ENCODE results near the gene KHNYN. TPM values are rescaled to one million over a fixed set of nuclear protein-coding genes. Genes with fewer than 3 reads are reported as not detected.

The KHNYN gene
- total and polyA plus RNA-seq, 9 donors = 35.1 to 84.8 (median 65.2) TPM

DNA sequence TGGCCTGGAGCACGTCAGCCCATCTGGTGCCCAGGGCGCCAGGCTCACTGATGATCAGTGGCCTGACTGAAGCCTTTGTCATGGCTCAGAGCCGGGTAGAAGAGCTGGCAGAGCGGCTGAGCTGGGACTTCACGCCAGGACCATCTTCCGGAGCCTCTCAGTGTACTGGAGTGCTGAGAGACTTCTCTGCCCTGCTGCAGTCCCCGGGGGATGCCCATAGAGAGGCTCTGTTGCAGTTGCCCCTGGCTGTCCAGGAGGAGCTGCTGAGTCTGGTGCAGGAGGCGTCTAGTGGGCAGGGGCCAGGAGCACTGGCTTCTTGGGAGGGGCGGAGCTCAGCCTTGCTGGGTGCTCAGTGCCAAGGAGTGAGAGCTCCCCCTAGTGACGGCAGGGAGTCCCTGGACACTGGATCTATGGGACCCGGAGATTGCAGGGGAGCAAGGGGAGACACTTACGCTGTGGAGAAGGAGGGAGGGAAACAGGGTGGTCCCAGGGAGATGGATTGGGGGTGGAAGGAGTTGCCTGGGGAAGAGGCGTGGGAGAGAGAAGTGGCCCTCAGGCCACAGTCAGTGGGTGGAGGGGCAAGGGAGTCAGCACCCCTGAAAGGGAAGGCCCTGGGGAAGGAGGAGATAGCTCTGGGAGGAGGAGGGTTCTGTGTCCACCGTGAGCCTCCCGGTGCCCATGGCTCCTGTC, 2.0 kb downstream of the KHNYN start:
- H3K9me3 ChIP-seq = no peaks in the 10 kb centered on the region
- WGBS, 3 donors = 24 to 32% (median 27%) methylated on average over 14 to 15 of the region's 15 CpGs
- peaks cover 11% of the 10 kb centered on the region for H3K4me1 ChIP-seq (ENCODE audit: insufficient read depth)
- DNase-seq = peak; percentile 90 to 95 (median 92)
- no peaks in the 10 kb centered on the region for H3K27me3 ChIP-seq
- intact Hi-C loops (cut with DNase I) = loop anchor here (1.0 to 5.0 kb wide), 5 partner anchors 31 to 189 kb away; partner anchors contain the start of gene TINF2 (in 1 of the 4)
- no peaks in the 10 kb centered on the region for H3K36me3 ChIP-seq
- TF ChIP-seq EP300 (IDR thresholded peaks at IDR 0.05) (no peak), POLR2A (IDR thresholded peaks at IDR 0.05) (no peak)
- TF ChIP-seq, protein P1, sequence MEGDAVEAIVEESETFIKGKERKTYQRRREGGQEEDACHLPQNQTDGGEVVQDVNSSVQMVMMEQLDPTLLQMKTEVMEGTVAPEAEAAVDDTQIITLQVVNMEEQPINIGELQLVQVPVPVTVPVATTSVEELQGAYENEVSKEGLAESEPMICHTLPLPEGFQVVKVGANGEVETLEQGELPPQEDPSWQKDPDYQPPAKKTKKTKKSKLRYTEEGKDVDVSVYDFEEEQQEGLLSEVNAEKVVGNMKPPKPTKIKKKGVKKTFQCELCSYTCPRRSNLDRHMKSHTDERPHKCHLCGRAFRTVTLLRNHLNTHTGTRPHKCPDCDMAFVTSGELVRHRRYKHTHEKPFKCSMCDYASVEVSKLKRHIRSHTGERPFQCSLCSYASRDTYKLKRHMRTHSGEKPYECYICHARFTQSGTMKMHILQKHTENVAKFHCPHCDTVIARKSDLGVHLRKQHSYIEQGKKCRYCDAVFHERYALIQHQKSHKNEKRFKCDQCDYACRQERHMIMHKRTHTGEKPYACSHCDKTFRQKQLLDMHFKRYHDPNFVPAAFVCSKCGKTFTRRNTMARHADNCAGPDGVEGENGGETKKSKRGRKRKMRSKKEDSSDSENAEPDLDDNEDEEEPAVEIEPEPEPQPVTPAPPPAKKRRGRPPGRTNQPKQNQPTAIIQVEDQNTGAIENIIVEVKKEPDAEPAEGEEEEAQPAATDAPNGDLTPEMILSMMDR (IDR thresholded peaks at IDR 0.05) = peak; percentile 81 to 91 (median 88)
- H3K4me3 ChIP-seq = no peak overlapping the region
- H3K27ac ChIP-seq = peak overlapping the region in 1 of 2 donors; percentile 99

DNA sequence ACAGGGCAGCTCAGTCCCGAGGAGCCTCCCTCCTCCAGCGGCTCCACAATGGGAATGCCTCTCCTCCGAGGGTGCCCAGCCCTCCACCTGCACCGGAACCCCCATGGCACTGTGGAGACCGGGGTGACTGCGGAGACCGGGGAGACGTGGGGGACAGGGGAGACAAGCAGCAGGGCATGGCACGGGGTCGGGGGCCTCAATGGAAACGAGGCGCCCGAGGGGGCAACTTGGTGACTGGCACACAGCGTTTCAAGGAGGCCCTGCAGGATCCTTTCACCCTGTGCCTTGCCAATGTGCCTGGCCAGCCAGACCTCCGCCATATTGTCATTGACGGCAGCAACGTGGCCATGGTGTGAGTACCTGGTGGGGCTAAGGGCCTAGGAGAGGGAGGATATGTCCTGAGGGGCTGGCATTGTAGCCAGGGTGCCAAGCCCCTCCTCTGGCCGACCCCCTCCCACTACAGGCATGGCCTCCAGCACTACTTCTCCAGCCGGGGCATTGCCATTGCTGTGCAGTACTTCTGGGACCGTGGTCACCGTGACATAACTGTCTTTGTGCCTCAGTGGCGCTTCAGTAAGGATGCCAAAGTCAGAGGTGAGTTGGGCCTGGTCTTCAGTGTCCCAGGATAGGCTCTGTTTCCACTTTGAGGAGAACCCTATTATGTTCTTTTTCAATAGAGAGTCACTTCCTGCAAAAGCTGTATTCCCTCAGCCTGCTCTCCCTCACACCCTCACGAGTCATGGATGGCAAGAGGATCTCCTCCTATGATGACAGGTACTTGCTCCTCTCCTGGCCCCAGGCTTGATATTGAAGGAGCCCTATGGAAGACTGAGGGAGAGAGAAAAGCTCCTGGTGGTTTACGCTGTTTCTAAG, 2.7 kb downstream of the KHNYN start:
- no peak overlapping the region for H3K4me3 ChIP-seq
- intact Hi-C loops (cut with DNase I) = loop anchor here in 3 of 4 donors (1.0 to 5.0 kb wide), 4 partner anchors 32 to 190 kb away; partner anchors contain the start of gene TINF2 (in 1 of the 3)
- H3K27ac ChIP-seq = peak overlapping the region in 1 of 2 donors; percentile 99
- H3K4me1 ChIP-seq (ENCODE audit: insufficient read depth) = peaks cover 10% of the 10 kb centered on the region
- no peaks in the 10 kb centered on the region for H3K9me3 ChIP-seq
- peak; percentile 24 to 53 (median 51) for DNase-seq
- WGBS, 3 donors = 62 to 72% (median 66%) methylated on average over 24 of the region's 24 CpGs
- no peaks in the 10 kb centered on the region for H3K36me3 ChIP-seq
- H3K27me3 ChIP-seq = no peaks in the 10 kb centered on the region
- TF ChIP-seq, protein P1 (IDR thresholded peaks at IDR 0.05) = no peak
- no peak for TF ChIP-seq POLR2A (IDR thresholded peaks at IDR 0.05)
- TF ChIP-seq EP300 (IDR thresholded peaks at IDR 0.05) = no peak

DNA sequence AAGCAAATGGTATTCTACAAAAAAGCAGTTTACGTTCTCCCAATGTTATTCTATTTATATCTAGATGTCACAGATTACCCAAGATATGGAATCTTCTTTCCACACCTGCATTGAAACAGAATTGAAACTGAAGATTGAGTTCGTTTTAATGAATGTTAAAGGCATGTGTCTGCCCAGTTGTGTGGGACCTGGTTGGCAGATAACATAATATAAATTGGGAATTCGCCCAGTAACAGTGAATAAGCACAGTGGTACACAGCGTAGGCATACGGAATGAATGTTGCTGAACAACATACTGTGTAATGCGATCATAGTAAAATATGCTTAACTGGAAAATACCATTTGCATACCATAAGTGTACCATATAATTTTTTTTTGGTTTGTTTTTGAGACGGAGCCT, 4.3 kb downstream of the KHNYN start:
- intact Hi-C loops (cut with DNase I) = loop anchor here in 3 of 4 donors (2.0 to 5.0 kb wide), 3 partner anchors 101 to 192 kb away; partner anchors contain the start of gene TINF2 (in 1 of the 3)
- no peaks in the 10 kb centered on the region for H3K9me3 ChIP-seq
- TF ChIP-seq, protein P1 (IDR thresholded peaks at IDR 0.05) = no peak
- TF ChIP-seq POLR2A (IDR thresholded peaks at IDR 0.05) = no peak
- TF ChIP-seq EP300 (IDR thresholded peaks at IDR 0.05) = no peak
- 75 to 80% (median 77%) methylated on average over 7 of the region's 7 CpGs for WGBS, 3 donors
- H3K36me3 ChIP-seq = no peaks in the 10 kb centered on the region
- no peak overlapping the region for H3K4me3 ChIP-seq
- no peaks in the 10 kb centered on the region for H3K27me3 ChIP-seq
- no peak overlapping the region for H3K27ac ChIP-seq
- peaks cover 8% of the 10 kb centered on the region for H3K4me1 ChIP-seq (ENCODE audit: insufficient read depth)
- DNase-seq = no peak

DNA sequence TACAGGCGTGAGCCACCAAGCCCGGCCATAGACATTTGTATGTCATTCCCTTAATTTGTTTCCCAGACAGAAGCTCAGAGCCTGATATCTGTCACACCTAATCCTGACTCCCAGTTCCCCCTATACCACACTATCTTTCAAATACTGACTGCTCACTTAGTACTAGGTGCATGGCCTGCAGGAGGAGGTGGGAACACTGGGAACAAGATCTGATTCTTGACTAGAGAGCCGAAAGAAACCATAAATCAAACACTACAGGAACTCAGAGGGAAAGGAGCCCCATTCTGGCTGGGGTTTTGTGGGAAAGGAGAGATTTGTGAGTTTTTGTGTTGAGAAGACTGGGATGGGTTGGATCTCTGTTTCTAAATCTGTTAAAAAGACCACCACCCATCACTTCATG, 4.9 kb downstream of the KHNYN start:
- no peaks in the 10 kb centered on the region for H3K27me3 ChIP-seq
- H3K4me3 ChIP-seq = no peak overlapping the region
- WGBS, 3 donors = 66 to 81% (median 72%) methylated on average over 3 of the region's 3 CpGs
- H3K27ac ChIP-seq = no peak overlapping the region
- intact Hi-C loops (cut with DNase I) = loop anchor here (2.0 to 5.0 kb wide), 4 partner anchors 32 to 192 kb away; partner anchors contain the start of gene TINF2 (in 1 of the 4)
- TF ChIP-seq EP300 (IDR thresholded peaks at IDR 0.05) (no peak), POLR2A (IDR thresholded peaks at IDR 0.05) (no peak)
- TF ChIP-seq, protein P1 (IDR thresholded peaks at IDR 0.05) = no peak
- H3K36me3 ChIP-seq = no peaks in the 10 kb centered on the region
- DNase-seq = no peak
- H3K9me3 ChIP-seq = no peaks in the 10 kb centered on the region
- H3K4me1 ChIP-seq (ENCODE audit: insufficient read depth) = peaks cover 5% of the 10 kb centered on the region

All from ovary (tissue), 9 donors.